Hepatic stellate cell (primary cell): ENCODE data around the gene PCA3.
A peak's percentile ranks its signal among the peaks of the same experiment; 100 is the strongest.

Experiments used
- DNase-seq: peaks from one replicate; pipeline ENCODE4 v3.0.0; 2011; ENCODE audit warnings: low spot score

The PCA3 gene

GRCh38 chr9:76756941-76757673 is 7.1 kb upstream of the PCA3 start:
- DNase-seq, result no peak

GRCh38 chr9:76758476-76758875 is 5.8 kb upstream of the PCA3 start:
- no peak for DNase-seq

GRCh38 chr9:76759732-76760131 is 4.5 kb upstream of the PCA3 start:
- no peak for DNase-seq

- DNase-seq, result peak; percentile 21
Measured at GRCh38 chr9:76761448-76761847, 2.8 kb upstream of the PCA3 start.

GRCh38 chr9:76766126-76766525 is 1.9 kb downstream of the PCA3 start:
- DNase-seq, result no peak

GRCh38 chr9:76772686-76773445 is 8.6 kb downstream of the PCA3 start:
- DNase-seq, result no peak

GRCh38 chr9:76784881-76785280 is 20.6 kb downstream of the PCA3 start:
- no peak for DNase-seq

- no peak for DNase-seq
Measured at GRCh38 chr9:76785501-76785900, 21.3 kb downstream of the PCA3 start.

- no peak for DNase-seq
Measured at GRCh38 chr9:76787677-76788076, 23.4 kb downstream of the PCA3 start.

- no peak for DNase-seq
Measured at GRCh38 chr9:76789840-76790239, 25.6 kb downstream of the PCA3 start.

GRCh38 chr9:76793784-76794431 is 29.7 kb downstream of the PCA3 start:
- no peak for DNase-seq

GRCh38 chr9:76796296-76796695 is 32.1 kb downstream of the PCA3 start:
- no peak for DNase-seq

- DNase-seq, result no peak
Measured at GRCh38 chr9:76798527-76798926, 34.3 kb downstream of the PCA3 start.

GRCh38 chr9:76799473-76799872 is 35.2 kb downstream of the PCA3 start:
- no peak for DNase-seq

- no peak for DNase-seq
Measured at GRCh38 chr9:76800901-76801300, 36.7 kb downstream of the PCA3 start.

- no peak for DNase-seq
Measured at GRCh38 chr9:76803083-76803482, 38.8 kb downstream of the PCA3 start.

- DNase-seq, result no peak
Measured at GRCh38 chr9:76803762-76804161, 39.5 kb downstream of the PCA3 start.

- DNase-seq, result no peak
Measured at GRCh38 chr9:76808636-76809035, 44.4 kb downstream of the PCA3 start.

- DNase-seq, result peak; percentile 17
Measured at GRCh38 chr9:76810377-76810957, 46.2 kb downstream of the PCA3 start.

- no peak for DNase-seq
Measured at GRCh38 chr9:76812591-76812990, 48.4 kb downstream of the PCA3 start.

- DNase-seq, result peak; percentile 7
Measured at GRCh38 chr9:76817489-76817888, 53.3 kb downstream of the PCA3 start.

GRCh38 chr9:76818271-76818670 is 54.0 kb downstream of the PCA3 start:
- DNase-seq, result peak; percentile 76

GRCh38 chr9:76820431-76820830 is 56.2 kb downstream of the PCA3 start:
- no peak for DNase-seq
